Tibial artery (tissue), 4 donors: ENCODE measurements around the gene TMEM164.

Source experiments
- DNase-seq, 2 donors: peaks; one replicate each; pipeline ENCODE4 v3.0.0-alpha.2; 2019
- H3K27ac ChIP-seq, 2 donors: fragments of 200-600 bp; sonication (generic) in 1 of 2; 1 replicate in 1 of 2; 2 replicates in 1 of 2; pipeline ENCODE4 v1.5.1; 2018 to 2019; ENCODE audit warnings: mild to moderate bottlenecking in 1 of 2
- H3K27me3 ChIP-seq, 2 donors: fragments of 200-600 bp; sonication (generic) in 1 of 2; one replicate each; pipeline versions ENCODE4 v1.5.1 to v1.6.0; 2016 to 2019
- H3K36me3 ChIP-seq, 3 donors: fragments of 200-600 bp; sonication (generic) in 2 of 3; one replicate each; pipeline ENCODE4 v1.5.1; 2016 to 2019; ENCODE audit warnings: mild to moderate bottlenecking in 2 of 3
- H3K4me1 ChIP-seq, 4 donors: fragments of 200-600 bp; sonication (generic) in 2 of 4; 1 replicate in 3 of 4; 2 replicates in 1 of 4; pipeline ENCODE4 v1.5.1; 2016 to 2019
- H3K4me3 ChIP-seq, 2 donors: fragments of 200-600 bp; sonication (generic) in 1 of 2; 1 replicate in 1 of 2; 2 replicates in 1 of 2; pipeline ENCODE4 v1.5.1; 2018 to 2019; ENCODE audit warnings: mild to moderate bottlenecking in 2 of 2
- H3K9me3 ChIP-seq, 3 donors: fragments of 200-600 bp; sonication (generic) in 1 of 3; one replicate each; pipeline ENCODE4 v1.5.1; 2016 to 2019
- CTCF ChIP-seq, 2 experiments: fragments of 200-600 bp in 1 of 2; fragments of 450-650 bp in 1 of 2; IDR thresholded peaks; one replicate each; pipeline ENCODE4 v1.5.1; 2017 to 2019; ENCODE audit warnings: antibody characterized with exemption in 2 of 2, mild to moderate bottlenecking in 1 of 2, moderate library complexity in 1 of 2
- intact Hi-C: fragments of 100-400 bp; cut with DNase I; formaldehyde crosslinking; loops from one replicate; pipeline ENCODE4 v1.15.0; 2023; ENCODE audit warnings: low total_unique reads

TMEM164 gene

GRCh38 chrX:110183314-110183713 lies 180.4 kb downstream of the TMEM164 start:
- DNase-seq = no peak
- Histone ChIP-seq H3K27me3 (no peaks in the 10 kb centered on the region), H3K36me3 (no peaks in the 10 kb centered on the region), H3K4me1 (peaks cover 0 to 11% (median 2%) of the 10 kb centered on the region in 4 donors), H3K27ac (no peak overlapping the region), H3K4me3 (no peak overlapping the region), H3K9me3 (no peaks in the 10 kb centered on the region)
- intact Hi-C loops = no loop called here
- TF ChIP-seq CTCF (IDR thresholded peaks at IDR 0.05) = no peak

- H3K4me1 ChIP-seq = no peaks in the 10 kb centered on the region
- DNase-seq = no peak
- no peak overlapping the region for H3K27ac ChIP-seq
- no peaks in the 10 kb centered on the region for H3K27me3 ChIP-seq
- H3K4me3 ChIP-seq = no peak overlapping the region
- TF ChIP-seq CTCF (IDR thresholded peaks at IDR 0.05) = no peak
- no peaks in the 10 kb centered on the region for H3K9me3 ChIP-seq
- intact Hi-C loops = no loop called here
- H3K36me3 ChIP-seq = no peaks in the 10 kb centered on the region
These were observed 186.0 kb downstream of the TMEM164 start for GRCh38 chrX:110188701-110189558.

GRCh38 chrX:110192516-110192915 lies 189.6 kb downstream of the TMEM164 start:
- Histone ChIP-seq H3K9me3 (no peaks in the 10 kb centered on the region), H3K27me3 (no peaks in the 10 kb centered on the region), H3K4me3 (no peak overlapping the region), H3K4me1 (no peaks in the 10 kb centered on the region), H3K27ac (no peak overlapping the region), H3K36me3 (no peaks in the 10 kb centered on the region)
- TF ChIP-seq CTCF (IDR thresholded peaks at IDR 0.05) = no peak
- DNase-seq = no peak
- intact Hi-C loops = no loop called here

GRCh38 chrX:110194977-110195376 lies 192.1 kb downstream of the TMEM164 start:
- Histone ChIP-seq H3K27ac (no peak overlapping the region), H3K9me3 (no peaks in the 10 kb centered on the region), H3K36me3 (no peaks in the 10 kb centered on the region), H3K27me3 (no peaks in the 10 kb centered on the region), H3K4me3 (no peak overlapping the region), H3K4me1 (no peaks in the 10 kb centered on the region)
- intact Hi-C loops = no loop called here
- DNase-seq = no peak
- no peak for TF ChIP-seq CTCF (IDR thresholded peaks at IDR 0.05)

GRCh38 chrX:110201799-110202198 lies 198.9 kb downstream of the TMEM164 start:
- no peak for TF ChIP-seq CTCF (IDR thresholded peaks at IDR 0.05)
- no peak overlapping the region for H3K4me3 ChIP-seq
- H3K27ac ChIP-seq = no peak overlapping the region
- no peaks in the 10 kb centered on the region for H3K36me3 ChIP-seq
- no peaks in the 10 kb centered on the region for H3K9me3 ChIP-seq
- DNase-seq = no peak
- intact Hi-C loops = no loop called here
- no peaks in the 10 kb centered on the region for H3K4me1 ChIP-seq
- no peaks in the 10 kb centered on the region for H3K27me3 ChIP-seq
